Osteoblast (primary cell): ENCODE results near the gene SMS. TPM values are rescaled to one million over a fixed set of nuclear protein-coding genes. Genes with fewer than 3 reads are reported as not detected.

Source experiments
- DNase-seq: peaks from one replicate; pipeline ENCODE4 v3.0.0; 2011; ENCODE audit warnings: low spot score, mixed read lengths; ENCODE audit not compliant: insufficient read length; ENCODE audit errors: missing footprints
- H2AFZ ChIP-seq: 2 replicates; pipeline ENCODE4 v1.6.0; 2011; ENCODE audit warnings: mild to moderate bottlenecking, low read length
- H3K27ac ChIP-seq: 2 replicates; pipeline ENCODE4 v1.5.1; 2011; ENCODE audit warnings: mild to moderate bottlenecking, low read depth, low read length, moderate library complexity
- H3K27me3 ChIP-seq: 2 replicates; pipeline ENCODE4 v1.6.0; 2012; ENCODE audit warnings: mild to moderate bottlenecking, control low read depth, inconsistent platforms, low read length, moderate library complexity; ENCODE audit not compliant: insufficient read depth
- H3K36me3 ChIP-seq: 2 replicates; pipeline ENCODE4 v1.5.1; 2011; ENCODE audit warnings: mild to moderate bottlenecking, low read length, control low read depth, moderate library complexity; ENCODE audit not compliant: insufficient read depth
- H3K4me1 ChIP-seq: 2 replicates; pipeline ENCODE4 v1.5.1; 2011; ENCODE audit warnings: mild to moderate bottlenecking, low read length, control low read depth, moderate library complexity; ENCODE audit not compliant: insufficient read depth
- H3K4me2 ChIP-seq: 2 replicates; pipeline ENCODE4 v1.6.0; 2011; ENCODE audit warnings: mild to moderate bottlenecking, low read length; ENCODE audit not compliant: insufficient read depth
- H3K4me3 ChIP-seq: fragments of 200-600 bp; sonication (generic); 3 replicates; pipeline ENCODE4 v1.5.1; 2012; ENCODE audit warnings: mild to moderate bottlenecking, low read length, inconsistent platforms; ENCODE audit not compliant: insufficient read depth
- H3K79me2 ChIP-seq: 2 replicates; pipeline ENCODE4 v1.6.0; 2012; ENCODE audit warnings: mild to moderate bottlenecking, low read length, control low read depth, inconsistent platforms; ENCODE audit not compliant: insufficient read depth
- H3K9me3 ChIP-seq: 2 replicates; pipeline ENCODE4 v1.5.1; 2011; ENCODE audit warnings: low read depth, low read length, control low read depth
- H4K20me1 ChIP-seq: 2 replicates; pipeline ENCODE4 v1.6.0; 2012; ENCODE audit warnings: mild to moderate bottlenecking, low read length, control low read depth; ENCODE audit not compliant: insufficient read depth
- CTCF ChIP-seq: IDR thresholded peaks from 2 replicates; pipeline ENCODE4 v1.5.1; 2011; ENCODE audit warnings: mild to moderate bottlenecking, low read depth, low read length, moderate library complexity; ENCODE audit errors: extremely low read depth
- total RNA-seq: library from RNA; depleted of rRNA; stranded (reverse); fragments of >200 nt; gene quantifications from 2 replicates; pipeline ENCODE4 v1.2.3, GENCODE V29; 2012

SMS gene
- total RNA-seq, 1 donor = 76.0 TPM

GRCh38 chrX:21972721-21973120, 32.2 kb downstream of the SMS start:
- Histone ChIP-seq H4K20me1 (no peaks in the 10 kb centered on the region), H3K79me2 (peaks cover 50% of the 10 kb centered on the region), H3K27ac (peak overlapping the region; percentile 80), H3K27me3 (no peaks in the 10 kb centered on the region), H3K36me3 (peaks cover 30% of the 10 kb centered on the region), H2AFZ (no peak overlapping the region), H3K4me3 (no peak overlapping the region), H3K9me3 (no peaks in the 10 kb centered on the region), H3K4me1 (peaks cover 18% of the 10 kb centered on the region), H3K4me2 (peak overlapping the region; percentile 36)
- no peak for DNase-seq
- no peak for TF ChIP-seq CTCF

DNA sequence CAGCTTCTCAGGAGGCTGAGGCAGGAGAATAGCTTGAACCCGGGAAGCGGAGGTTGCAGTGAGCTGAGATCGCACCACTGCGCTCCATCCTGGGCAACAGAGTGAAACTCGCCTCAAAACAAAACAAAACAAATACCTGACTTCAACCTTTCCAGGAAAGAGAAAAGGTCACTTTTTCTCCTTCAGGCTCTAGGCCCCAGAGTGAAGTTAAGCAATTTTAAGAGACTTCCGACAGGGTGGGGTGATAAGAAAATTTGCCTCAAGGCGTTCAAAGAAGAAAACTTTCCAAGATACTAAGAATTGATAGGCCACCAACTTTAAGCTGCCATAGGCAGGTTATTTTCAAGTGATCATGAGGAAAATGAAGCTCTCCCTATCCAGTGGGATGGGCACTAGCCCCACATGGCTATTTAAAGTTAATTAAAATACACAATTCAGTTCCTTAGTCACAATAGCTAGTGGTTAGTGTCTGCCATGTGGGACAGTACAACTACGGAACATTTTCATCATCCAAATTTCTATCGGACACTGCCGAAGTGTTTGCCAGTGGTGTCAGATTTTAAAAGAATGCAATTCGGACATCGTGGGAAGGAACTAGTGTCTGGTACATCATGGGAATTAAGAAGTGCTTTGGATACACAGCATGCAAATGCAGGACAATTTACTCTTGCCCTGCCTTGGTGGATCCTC, 33.0 kb downstream of the SMS start:
- Histone ChIP-seq H2AFZ (no peak overlapping the region), H3K4me3 (no peak overlapping the region), H3K4me2 (no peak overlapping the region), H3K36me3 (peaks cover 30% of the 10 kb centered on the region), H3K9me3 (no peaks in the 10 kb centered on the region), H3K27ac (peak overlapping the region; percentile 71), H4K20me1 (no peaks in the 10 kb centered on the region), H3K4me1 (peaks cover 18% of the 10 kb centered on the region), H3K79me2 (peaks cover 43% of the 10 kb centered on the region), H3K27me3 (no peaks in the 10 kb centered on the region)
- DNase-seq = no peak
- no peak for TF ChIP-seq CTCF

DNA sequence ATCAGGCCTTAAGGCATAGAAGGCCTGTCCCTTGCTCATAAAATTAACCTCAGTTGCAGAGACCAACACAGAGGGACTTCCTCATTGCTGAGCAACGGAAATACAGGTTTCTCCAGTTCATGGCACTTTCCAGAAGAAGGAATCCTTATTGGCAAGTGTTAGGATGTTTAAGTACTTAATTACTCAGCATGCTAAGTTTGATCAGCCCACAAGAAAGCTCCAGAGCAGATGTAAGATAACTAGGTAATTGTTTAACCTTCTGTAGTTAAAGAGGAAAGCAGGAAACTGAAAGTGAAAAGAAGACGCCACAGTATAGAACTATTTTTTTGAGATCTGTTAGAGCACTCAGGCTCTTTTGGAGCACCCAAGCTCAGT, 33.5 kb downstream of the SMS start:
- no peak for TF ChIP-seq CTCF
- H4K20me1 ChIP-seq = no peaks in the 10 kb centered on the region
- peaks cover 39% of the 10 kb centered on the region for H3K79me2 ChIP-seq
- peaks cover 18% of the 10 kb centered on the region for H3K4me1 ChIP-seq
- no peak overlapping the region for H3K4me2 ChIP-seq
- peaks cover 30% of the 10 kb centered on the region for H3K36me3 ChIP-seq
- no peaks in the 10 kb centered on the region for H3K9me3 ChIP-seq
- no peak overlapping the region for H2AFZ ChIP-seq
- H3K27me3 ChIP-seq = no peaks in the 10 kb centered on the region
- peak; percentile 22 for DNase-seq
- no peak overlapping the region for H3K4me3 ChIP-seq
- H3K27ac ChIP-seq = peak overlapping the region; percentile 71

GRCh38 chrX:21975242-21975641, 34.7 kb downstream of the SMS start:
- no peak for TF ChIP-seq CTCF
- no peak for DNase-seq
- no peak overlapping the region for H2AFZ ChIP-seq
- H3K4me3 ChIP-seq = no peak overlapping the region
- no peaks in the 10 kb centered on the region for H4K20me1 ChIP-seq
- no peaks in the 10 kb centered on the region for H3K27me3 ChIP-seq
- peaks cover 18% of the 10 kb centered on the region for H3K4me1 ChIP-seq
- peaks cover 27% of the 10 kb centered on the region for H3K79me2 ChIP-seq
- peaks cover 30% of the 10 kb centered on the region for H3K36me3 ChIP-seq
- H3K9me3 ChIP-seq = no peaks in the 10 kb centered on the region
- peak overlapping the region; percentile 20 for H3K27ac ChIP-seq
- H3K4me2 ChIP-seq = no peak overlapping the region
